Measurements from ENCODE around the gene RMC1.

DNA sequence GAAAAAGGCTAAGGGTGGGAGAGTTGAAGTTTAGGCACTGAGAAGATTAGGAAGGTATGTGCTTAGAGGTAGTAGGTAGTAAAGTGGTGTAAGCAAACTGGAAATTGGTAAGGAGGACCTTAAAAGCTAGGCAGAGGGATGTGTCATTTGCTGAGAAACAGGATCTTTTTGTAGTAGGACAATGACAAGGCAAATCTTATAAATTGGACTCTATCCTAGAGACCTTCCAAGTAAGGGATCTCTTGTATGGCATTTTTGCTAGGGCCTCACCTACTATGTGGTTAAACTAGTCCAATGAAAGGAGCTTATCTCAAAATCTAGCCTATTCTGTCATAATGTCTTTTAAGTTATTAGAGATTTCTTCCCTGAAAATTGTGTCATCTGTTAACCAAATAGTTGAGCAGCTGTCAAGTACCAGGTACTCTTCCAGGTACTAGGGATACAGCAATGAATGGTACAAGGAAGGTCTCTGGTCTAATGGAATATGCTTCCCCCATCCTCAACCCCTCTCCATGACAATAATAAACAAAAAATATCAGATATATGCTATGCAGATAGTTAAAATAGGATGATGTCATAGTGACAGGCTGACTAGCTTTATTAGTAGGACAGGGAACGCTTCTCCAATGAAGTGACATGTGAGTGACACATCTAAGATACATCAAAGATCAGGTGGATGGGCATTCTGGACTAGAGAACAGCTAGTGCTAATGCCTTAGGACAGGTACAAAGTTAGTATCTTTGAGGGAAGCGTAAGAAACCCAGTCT is 32.5 kb upstream of the RMC1 start:
- TF ChIP-seq, protein P1, sequence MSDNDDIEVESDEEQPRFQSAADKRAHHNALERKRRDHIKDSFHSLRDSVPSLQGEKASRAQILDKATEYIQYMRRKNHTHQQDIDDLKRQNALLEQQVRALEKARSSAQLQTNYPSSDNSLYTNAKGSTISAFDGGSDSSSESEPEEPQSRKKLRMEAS (IDR thresholded peaks at IDR 0.05): no peak
- TF ChIP-seq, protein P2, sequence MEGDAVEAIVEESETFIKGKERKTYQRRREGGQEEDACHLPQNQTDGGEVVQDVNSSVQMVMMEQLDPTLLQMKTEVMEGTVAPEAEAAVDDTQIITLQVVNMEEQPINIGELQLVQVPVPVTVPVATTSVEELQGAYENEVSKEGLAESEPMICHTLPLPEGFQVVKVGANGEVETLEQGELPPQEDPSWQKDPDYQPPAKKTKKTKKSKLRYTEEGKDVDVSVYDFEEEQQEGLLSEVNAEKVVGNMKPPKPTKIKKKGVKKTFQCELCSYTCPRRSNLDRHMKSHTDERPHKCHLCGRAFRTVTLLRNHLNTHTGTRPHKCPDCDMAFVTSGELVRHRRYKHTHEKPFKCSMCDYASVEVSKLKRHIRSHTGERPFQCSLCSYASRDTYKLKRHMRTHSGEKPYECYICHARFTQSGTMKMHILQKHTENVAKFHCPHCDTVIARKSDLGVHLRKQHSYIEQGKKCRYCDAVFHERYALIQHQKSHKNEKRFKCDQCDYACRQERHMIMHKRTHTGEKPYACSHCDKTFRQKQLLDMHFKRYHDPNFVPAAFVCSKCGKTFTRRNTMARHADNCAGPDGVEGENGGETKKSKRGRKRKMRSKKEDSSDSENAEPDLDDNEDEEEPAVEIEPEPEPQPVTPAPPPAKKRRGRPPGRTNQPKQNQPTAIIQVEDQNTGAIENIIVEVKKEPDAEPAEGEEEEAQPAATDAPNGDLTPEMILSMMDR (IDR thresholded peaks at IDR 0.05 in 2 of 3, conservative IDR thresholded peaks at IDR 0.05 in 1 of 3; ENCODE audit: borderline replicate concordance in 1 of 3, insufficient read depth in 1 of 3, low read depth in 2 of 3, low read length in 2 of 3): no peak
- no peak for TF ChIP-seq POLR2AphosphoS5 (IDR thresholded peaks at IDR 0.05; ENCODE audit: low read depth, low read length)
- TF ChIP-seq EZH2phosphoT487 (IDR thresholded peaks at IDR 0.05; ENCODE audit: borderline replicate concordance): no peak
- TF ChIP-seq ZNF274 (IDR thresholded peaks at IDR 0.05; ENCODE audit: low read depth, low read length): no peak
- TF ChIP-seq, protein P3, sequence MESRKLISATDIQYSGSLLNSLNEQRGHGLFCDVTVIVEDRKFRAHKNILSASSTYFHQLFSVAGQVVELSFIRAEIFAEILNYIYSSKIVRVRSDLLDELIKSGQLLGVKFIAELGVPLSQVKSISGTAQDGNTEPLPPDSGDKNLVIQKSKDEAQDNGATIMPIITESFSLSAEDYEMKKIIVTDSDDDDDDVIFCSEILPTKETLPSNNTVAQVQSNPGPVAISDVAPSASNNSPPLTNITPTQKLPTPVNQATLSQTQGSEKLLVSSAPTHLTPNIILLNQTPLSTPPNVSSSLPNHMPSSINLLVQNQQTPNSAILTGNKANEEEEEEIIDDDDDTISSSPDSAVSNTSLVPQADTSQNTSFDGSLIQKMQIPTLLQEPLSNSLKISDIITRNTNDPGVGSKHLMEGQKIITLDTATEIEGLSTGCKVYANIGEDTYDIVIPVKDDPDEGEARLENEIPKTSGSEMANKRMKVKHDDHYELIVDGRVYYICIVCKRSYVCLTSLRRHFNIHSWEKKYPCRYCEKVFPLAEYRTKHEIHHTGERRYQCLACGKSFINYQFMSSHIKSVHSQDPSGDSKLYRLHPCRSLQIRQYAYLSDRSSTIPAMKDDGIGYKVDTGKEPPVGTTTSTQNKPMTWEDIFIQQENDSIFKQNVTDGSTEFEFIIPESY (IDR thresholded peaks at IDR 0.05; ENCODE audit: extremely low read depth, insufficient replicate concordance, low read length): no peak
- no peak for TF ChIP-seq EZH2 (IDR thresholded peaks at IDR 0.05)
- TF ChIP-seq ELF1 (IDR thresholded peaks at IDR 0.05; ENCODE audit: borderline replicate concordance, low read depth): no peak
- TF ChIP-seq ZFX (IDR thresholded peaks at IDR 0.05): no peak

Data from HCT116 (cell line).